IMR-90 (cell line): ENCODE measurements around the gene TEX47. TPM values are rescaled to one million over a fixed set of nuclear protein-coding genes. Genes with fewer than 3 reads are reported as not detected.

Experiments used
- ATAC-seq: fragments of 200-7000 bp; cut with Tn5 transposase; 2 replicates; pipeline ENCODE4 v1.9.1; 2020; ENCODE audit warnings: low read depth, mild to moderate bottlenecking, moderate library complexity
- BruUV-seq: library from RNA; stranded (reverse); fragments of 400-500 nt; replicated peaks from 2 replicates; lab custom pipeline; 2021; lab: Mats Ljungman, UMichigan
- CTCF ChIA-PET: fragments of 300-600 bp; formaldehyde crosslinking; extraction: SDS; loops from one replicate; lab custom pipeline; 2021; ENCODE audit warnings: antibody characterized with exemption; lab: Yijun Ruan, JAX
- POLR2A ChIA-PET: fragments of 300-600 bp; sonication (Branson Sonifier 250); formaldehyde crosslinking; loops from one replicate; lab custom pipeline; 2022; ENCODE audit warnings: antibody characterized with exemption; ENCODE audit not compliant: unreplicated experiment; lab: Charles Lee
- DNase-seq: peaks from one replicate; pipeline ENCODE4 v3.0.0; 2013
- H2AFZ ChIP-seq: replicated peaks from 2 replicates; pipeline ENCODE3; 2013; ENCODE audit warnings: low read length, mild to moderate bottlenecking; ENCODE audit not compliant: poor library complexity
- H2AK5ac ChIP-seq: 2 replicates; pipeline ENCODE4 v1.6.1; 2013; ENCODE audit warnings: low read depth, low read length, inconsistent platforms
- H2AK9ac ChIP-seq: replicated peaks from 2 replicates; pipeline ENCODE3; 2013; ENCODE audit warnings: mild to moderate bottlenecking, low read depth, low read length, moderate library complexity; ENCODE audit not compliant: poor library complexity
- H2BK120ac ChIP-seq: 2 replicates; pipeline ENCODE4 v1.6.1; 2013; ENCODE audit warnings: low read depth, low read length, inconsistent platforms
- H2BK15ac ChIP-seq: 3 replicates; pipeline ENCODE4 v1.6.1; 2013; ENCODE audit warnings: low read depth, low read length, inconsistent platforms
- H2BK20ac ChIP-seq: 2 replicates; pipeline ENCODE4 v1.6.1; 2013; ENCODE audit warnings: low read depth, mild to moderate bottlenecking, inconsistent platforms, low read length, moderate library complexity
- H2BK5ac ChIP-seq: 2 replicates; pipeline ENCODE4 v1.6.1; 2013; ENCODE audit warnings: mild to moderate bottlenecking, low read depth, low read length, inconsistent platforms; ENCODE audit not compliant: poor library complexity, severe bottlenecking
- H3K14ac ChIP-seq: replicated peaks from 2 replicates; pipeline ENCODE4 v1.6.1; 2013; ENCODE audit warnings: low read depth, low read length, inconsistent platforms
- H3K18ac ChIP-seq: 2 replicates; pipeline ENCODE4 v1.6.1; 2013; ENCODE audit warnings: low read depth, low read length, control low read depth
- H3K23ac ChIP-seq: 2 replicates; pipeline ENCODE4 v1.6.1; 2013; ENCODE audit warnings: low read depth, low read length, inconsistent platforms
- H3K27ac ChIP-seq: 2 replicates; pipeline ENCODE4 v1.5.1; 2013; ENCODE audit warnings: mild to moderate bottlenecking, control low read depth, low read length; ENCODE audit not compliant: insufficient read depth
- H3K27me3 ChIP-seq: 2 replicates; pipeline ENCODE4 v1.6.1; 2013; ENCODE audit warnings: low read length; ENCODE audit not compliant: control insufficient read depth, insufficient read depth
- H3K36me3 ChIP-seq: 2 replicates; pipeline ENCODE4 v1.6.1; 2013; ENCODE audit warnings: low read length, mixed read lengths; ENCODE audit not compliant: control insufficient read depth, insufficient read depth
- H3K4ac ChIP-seq: 2 replicates; pipeline ENCODE4 v1.6.1; 2013; ENCODE audit warnings: low read depth, low read length, inconsistent platforms
- H3K4me1 ChIP-seq: 2 replicates; pipeline ENCODE4 v1.6.1; 2013; ENCODE audit warnings: low read length, mixed read lengths; ENCODE audit not compliant: control insufficient read depth, insufficient read depth
- H3K4me2 ChIP-seq: 2 replicates; pipeline ENCODE4 v1.6.1; 2013; ENCODE audit warnings: low read depth, mild to moderate bottlenecking, control low read depth, low read length, moderate library complexity
- H3K4me3 ChIP-seq: 2 replicates; pipeline ENCODE4 v1.5.1; 2013; ENCODE audit warnings: low read depth, mild to moderate bottlenecking, control low read depth, low read length, moderate library complexity; ENCODE audit not compliant: insufficient read depth
- H3K56ac ChIP-seq: 2 replicates; pipeline ENCODE4 v1.6.1; 2013; ENCODE audit warnings: low read length, inconsistent platforms; ENCODE audit not compliant: insufficient read depth; ENCODE audit errors: extremely low read depth
- H3K79me1 ChIP-seq, 2 experiments: 2 replicates each; pipeline ENCODE4 v1.6.1; 2013; ENCODE audit warnings: low read length in 2 of 2, inconsistent platforms in 1 of 2, low read depth in 1 of 2
- H3K9ac ChIP-seq: 2 replicates; pipeline ENCODE4 v1.6.1; 2013; ENCODE audit warnings: low read depth, low read length, control low read depth
- H3K9me1 ChIP-seq: 2 replicates; pipeline ENCODE4 v1.6.1; 2013; ENCODE audit warnings: low read length, inconsistent platforms; ENCODE audit not compliant: insufficient read depth
- H3K9me3 ChIP-seq: 2 replicates; pipeline ENCODE4 v1.6.1; 2013; ENCODE audit warnings: low read length; ENCODE audit not compliant: control insufficient read depth, insufficient read depth
- H4K20me1 ChIP-seq: 2 replicates; pipeline ENCODE4 v1.6.1; 2013; ENCODE audit warnings: low read length, inconsistent platforms; ENCODE audit not compliant: insufficient read depth
- H4K5ac ChIP-seq: 2 replicates; pipeline ENCODE4 v1.6.1; 2013; ENCODE audit warnings: mild to moderate bottlenecking, low read depth, low read length, control low read depth
- H4K8ac ChIP-seq, 2 experiments: 2 replicates each; pipeline ENCODE4 v1.6.1; 2013; ENCODE audit warnings: low read depth in 2 of 2, low read length in 2 of 2, control low read depth in 1 of 2, inconsistent platforms in 1 of 2
- H4K91ac ChIP-seq: 2 replicates; pipeline ENCODE4 v1.6.1; 2013; ENCODE audit warnings: low read depth, low read length, inconsistent platforms; ENCODE audit not compliant: insufficient read depth
- BHLHE40 ChIP-seq: fragments of 150-350 bp; IDR thresholded peaks from 2 replicates; pipeline ENCODE4 v1.6.1; 2016; ENCODE audit warnings: mild to moderate bottlenecking, low read depth, low read length
- FOS ChIP-seq: fragments of 150-350 bp; IDR thresholded peaks from 2 replicates; pipeline ENCODE4 v1.6.1; 2016; ENCODE audit warnings: low read depth, low read length
- MAFK ChIP-seq: IDR thresholded peaks from 2 replicates; pipeline ENCODE4 v1.6.1; 2012; ENCODE audit warnings: low read depth, low read length, improper control_type of control experiment
- MAZ ChIP-seq: IDR thresholded peaks from 2 replicates; pipeline ENCODE4 v1.6.1; 2012; ENCODE audit warnings: low read depth, mild to moderate bottlenecking, low read length, improper control_type of control experiment, moderate library complexity, borderline replicate concordance
- MXI1 ChIP-seq: IDR thresholded peaks from 2 replicates; pipeline ENCODE4 v1.6.1; 2012; ENCODE audit warnings: low read depth, mild to moderate bottlenecking, low read length, moderate library complexity, borderline replicate concordance
- RFX5 ChIP-seq: IDR thresholded peaks from 2 replicates; pipeline ENCODE4 v1.8.0; 2012; ENCODE audit warnings: low read depth, mild to moderate bottlenecking, low read length, moderate library complexity
- SMC3 ChIP-seq: fragments of 150-350 bp; IDR thresholded peaks from 2 replicates; pipeline ENCODE4 v1.6.1; 2016; ENCODE audit warnings: low read depth, mild to moderate bottlenecking, antibody characterized with exemption, low read length, moderate library complexity
- WGBS, 2 experiments: methylation state at CpG; one replicate each; pipeline versions ENCODE4 v1.1.5 to v1.1.7; 2013; ENCODE audit warnings: missing lambda C conversion rate in 2 of 2; ENCODE audit not compliant: insufficient read length in 1 of 2; ENCODE audit errors: extremely low coverage in 2 of 2; 5-methylcytosine and 5-hydroxymethylcytosine counted together
- dilution Hi-C: fragments of 300-500 bp; cut with HindIII; formaldehyde crosslinking; loops from one replicate; pipeline ENCODE4 v1.14.3; 2018; ENCODE audit warnings: low sequenced_read_pairs; ENCODE audit not compliant: unreplicated experiment
- in situ Hi-C: fragments of 300-500 bp; cut with MboI; formaldehyde crosslinking; loops from 3 replicates; pipeline ENCODE4 v1.14.3; 2019; ENCODE audit warnings: low sequenced_read_pairs, inconsistent platforms, mixed read lengths
- intact Hi-C: fragments of 100-400 bp; cut with micrococcal nuclease; formaldehyde crosslinking; loops from 2 replicates; pipeline ENCODE4 v1.10.0; 2022
- polyA plus RNA-seq, 3 experiments: library from polyadenylated mRNA; depleted of rRNA; stranded (reverse); fragments of >200 nt; gene quantifications; 2 replicates each; pipeline ENCODE4 v1.2.3, GENCODE V29; 2012; ENCODE audit warnings: low replicate concordance in 1 of 3
- total RNA-seq: library from RNA; depleted of rRNA; stranded (reverse); fragments of >200 nt; gene quantifications from 2 replicates; pipeline ENCODE4 v1.2.3, GENCODE V29; 2012
- TF ChIP-seq, protein P1 (sequence below): conservative IDR thresholded peaks from 2 replicates; pipeline ENCODE4 v1.5.1; 2012; ENCODE audit warnings: mild to moderate bottlenecking, low read depth, low read length, improper control_type of control experiment

Gene TEX47
- total and polyA plus RNA-seq, 2 of the 4 experiments (the other 2 are of a cell fraction), result not detected

- Histone ChIP-seq H3K14ac (no peak overlapping the region), H3K9me1 (no peaks in the 10 kb centered on the region), H3K4ac (no peak overlapping the region), H2AK9ac (no peak overlapping the region), H3K18ac (no peak overlapping the region), H2BK20ac (no peak overlapping the region), H3K9ac (no peak overlapping the region), H3K4me1 (no peaks in the 10 kb centered on the region), H3K79me1 (no peaks in the 10 kb centered on the region), H2AK5ac (no peak overlapping the region), H3K36me3 (no peaks in the 10 kb centered on the region), H2BK15ac (no peak overlapping the region), H2AFZ (no peak overlapping the region), H4K91ac (no peak overlapping the region), H3K9me3 (0 out of 2 replicates have a peak, but pooled peaks cover 4% of the 10 kb centered on the region), H4K5ac (no peak overlapping the region), H4K8ac (no peak overlapping the region), H2BK5ac (no peak overlapping the region), H3K27ac (no peak overlapping the region), H2BK120ac (no peak overlapping the region), H3K23ac (no peak overlapping the region), H4K20me1 (no peaks in the 10 kb centered on the region), H3K56ac (no peak overlapping the region), H3K27me3 (no peaks in the 10 kb centered on the region), H3K4me2 (no peak overlapping the region), H3K4me3 (no peak overlapping the region)
- dilution Hi-C loops, result no loop called here
- BruUV-seq, result no TSS peak
- intact Hi-C loops, result no loop called here
- DNase-seq, result no peak
- ChIA-PET CTCF (no interaction called here), POLR2A (no interaction called here)
- WGBS, 2 experiments, result no CpG with 5 or more reads among the region's 2 CpGs
- ATAC-seq, result no peak
- in situ Hi-C loops, result no loop called here
- TF ChIP-seq MAFK, result no peak
- no peak for TF ChIP-seq BHLHE40
- TF ChIP-seq RFX5, result no peak
- no peak for TF ChIP-seq MAZ
- TF ChIP-seq SMC3, result no peak
- TF ChIP-seq, protein P1, sequence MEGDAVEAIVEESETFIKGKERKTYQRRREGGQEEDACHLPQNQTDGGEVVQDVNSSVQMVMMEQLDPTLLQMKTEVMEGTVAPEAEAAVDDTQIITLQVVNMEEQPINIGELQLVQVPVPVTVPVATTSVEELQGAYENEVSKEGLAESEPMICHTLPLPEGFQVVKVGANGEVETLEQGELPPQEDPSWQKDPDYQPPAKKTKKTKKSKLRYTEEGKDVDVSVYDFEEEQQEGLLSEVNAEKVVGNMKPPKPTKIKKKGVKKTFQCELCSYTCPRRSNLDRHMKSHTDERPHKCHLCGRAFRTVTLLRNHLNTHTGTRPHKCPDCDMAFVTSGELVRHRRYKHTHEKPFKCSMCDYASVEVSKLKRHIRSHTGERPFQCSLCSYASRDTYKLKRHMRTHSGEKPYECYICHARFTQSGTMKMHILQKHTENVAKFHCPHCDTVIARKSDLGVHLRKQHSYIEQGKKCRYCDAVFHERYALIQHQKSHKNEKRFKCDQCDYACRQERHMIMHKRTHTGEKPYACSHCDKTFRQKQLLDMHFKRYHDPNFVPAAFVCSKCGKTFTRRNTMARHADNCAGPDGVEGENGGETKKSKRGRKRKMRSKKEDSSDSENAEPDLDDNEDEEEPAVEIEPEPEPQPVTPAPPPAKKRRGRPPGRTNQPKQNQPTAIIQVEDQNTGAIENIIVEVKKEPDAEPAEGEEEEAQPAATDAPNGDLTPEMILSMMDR, result no peak
- TF ChIP-seq MXI1, result no peak
- no peak for TF ChIP-seq FOS
Observed at GRCh38 chr7:88806280-88807037, 10.9 kb upstream of the TEX47 start.
